Peyer's patch (tissue), 4 donors: ENCODE measurements around the gene OR11A1. TPM values are rescaled to one million over a fixed set of nuclear protein-coding genes. Genes with fewer than 3 reads are reported as not detected.

ENCODE experiments used
- DNase-seq, 3 donors: peaks; one replicate each; pipeline ENCODE4 v3.0.0-alpha.2; 2017 to 2019
- H3K27ac ChIP-seq, 4 donors: fragments of 200-600 bp; sonication (generic); one replicate each; pipeline ENCODE4 v1.5.1; 2016 to 2019
- H3K27me3 ChIP-seq, 2 donors: fragments of 200-600 bp; sonication (generic); one replicate each; pipeline ENCODE4 v1.5.1; 2019
- H3K36me3 ChIP-seq, 3 donors: fragments of 200-600 bp; sonication (generic); one replicate each; pipeline ENCODE4 v1.5.1; 2016 to 2019
- H3K4me1 ChIP-seq, 4 donors: fragments of 200-600 bp; sonication (generic); one replicate each; pipeline ENCODE4 v1.5.1; 2016 to 2019
- H3K4me3 ChIP-seq, 4 donors: fragments of 200-600 bp; sonication (generic); 1 replicate in 3 of 4; 2 replicates in 1 of 4; pipeline ENCODE4 v1.5.1; 2016 to 2019; ENCODE audit warnings: mild to moderate bottlenecking in 1 of 4
- H3K9me3 ChIP-seq, 4 donors: fragments of 200-600 bp; sonication (generic); one replicate each; pipeline ENCODE4 v1.5.1; 2016 to 2019; ENCODE audit warnings: mild to moderate bottlenecking in 1 of 4
- POLR2A ChIP-seq, 2 donors: fragments of 450-650 bp; IDR thresholded peaks; one replicate each; pipeline ENCODE4 v1.5.1; 2017; ENCODE audit warnings: antibody characterized with exemption in 2 of 2, mild to moderate bottlenecking in 2 of 2, moderate library complexity in 2 of 2
- total RNA-seq, 4 donors: library from RNA; depleted of rRNA; stranded (reverse); fragments of >200 nt; gene quantifications; one replicate each; pipeline ENCODE4 v1.1.0, GENCODE V29; 2016
- TF ChIP-seq, protein P1 (sequence below), 6 experiments: fragments of 450-650 bp in 4 of 6; fragments of 200-600 bp in 2 of 6; sonication (generic) in 1 of 6; IDR thresholded peaks; one replicate each; pipeline ENCODE4 v1.5.1; 2017 to 2019; ENCODE audit warnings: antibody characterized with exemption in 6 of 6, mild to moderate bottlenecking in 3 of 6, moderate library complexity in 1 of 6

OR11A1 gene
- total RNA-seq, 4 donors from 2014 or later: not detected

DNA sequence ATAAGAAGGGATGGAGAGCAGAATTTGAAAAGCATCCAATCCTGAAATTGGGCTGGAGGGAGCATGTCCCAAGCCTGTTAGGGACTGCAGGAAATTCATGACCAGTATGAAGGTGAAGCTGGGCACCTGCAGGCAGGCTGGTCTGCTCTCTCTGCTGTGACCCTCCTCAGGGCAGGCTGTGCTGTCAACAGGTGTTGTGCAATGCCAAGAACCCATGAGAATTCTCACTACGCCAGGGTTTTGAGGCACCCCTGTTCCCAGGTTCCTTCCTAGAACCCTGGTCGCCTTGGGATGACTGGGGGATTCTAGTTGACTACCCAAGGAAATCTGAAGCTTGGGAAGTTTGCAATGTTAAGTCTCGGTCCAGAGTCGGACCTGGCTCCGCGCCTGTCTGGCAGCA lies 44.2 kb upstream of the OR11A1 start:
- TF ChIP-seq, protein P1, sequence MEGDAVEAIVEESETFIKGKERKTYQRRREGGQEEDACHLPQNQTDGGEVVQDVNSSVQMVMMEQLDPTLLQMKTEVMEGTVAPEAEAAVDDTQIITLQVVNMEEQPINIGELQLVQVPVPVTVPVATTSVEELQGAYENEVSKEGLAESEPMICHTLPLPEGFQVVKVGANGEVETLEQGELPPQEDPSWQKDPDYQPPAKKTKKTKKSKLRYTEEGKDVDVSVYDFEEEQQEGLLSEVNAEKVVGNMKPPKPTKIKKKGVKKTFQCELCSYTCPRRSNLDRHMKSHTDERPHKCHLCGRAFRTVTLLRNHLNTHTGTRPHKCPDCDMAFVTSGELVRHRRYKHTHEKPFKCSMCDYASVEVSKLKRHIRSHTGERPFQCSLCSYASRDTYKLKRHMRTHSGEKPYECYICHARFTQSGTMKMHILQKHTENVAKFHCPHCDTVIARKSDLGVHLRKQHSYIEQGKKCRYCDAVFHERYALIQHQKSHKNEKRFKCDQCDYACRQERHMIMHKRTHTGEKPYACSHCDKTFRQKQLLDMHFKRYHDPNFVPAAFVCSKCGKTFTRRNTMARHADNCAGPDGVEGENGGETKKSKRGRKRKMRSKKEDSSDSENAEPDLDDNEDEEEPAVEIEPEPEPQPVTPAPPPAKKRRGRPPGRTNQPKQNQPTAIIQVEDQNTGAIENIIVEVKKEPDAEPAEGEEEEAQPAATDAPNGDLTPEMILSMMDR (IDR thresholded peaks at IDR 0.05): no peak
- no peak for TF ChIP-seq POLR2A (IDR thresholded peaks at IDR 0.05)
- Histone ChIP-seq H3K36me3 (no peaks in the 10 kb centered on the region), H3K27ac (no peak overlapping the region), H3K27me3 (no peaks in the 10 kb centered on the region), H3K9me3 (no peaks in the 10 kb centered on the region), H3K4me3 (no peak overlapping the region), H3K4me1 (no peaks in the 10 kb centered on the region)
- DNase-seq: no peak

DNA sequence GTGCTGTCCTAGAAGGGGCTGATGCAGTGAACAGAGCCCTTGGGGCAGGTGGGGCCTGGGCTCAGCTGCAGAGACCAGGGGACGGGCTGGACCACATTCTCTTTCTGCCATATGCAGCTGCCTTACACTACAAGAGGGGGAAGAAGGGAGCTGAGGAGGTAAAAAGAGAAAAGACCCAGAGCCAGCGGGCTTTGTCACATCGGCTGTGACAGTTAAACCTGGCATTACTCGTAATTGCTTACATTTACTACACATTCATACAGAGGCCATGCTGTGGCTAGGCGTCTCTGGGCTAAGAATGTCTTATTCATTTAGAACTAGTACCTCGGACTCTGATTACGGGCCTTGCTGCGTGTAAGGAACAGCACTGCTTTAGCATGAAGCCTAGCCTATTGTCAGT lies 43.7 kb upstream of the OR11A1 start:
- no peak overlapping the region for H3K4me3 ChIP-seq
- H3K27me3 ChIP-seq: no peaks in the 10 kb centered on the region
- no peaks in the 10 kb centered on the region for H3K9me3 ChIP-seq
- H3K36me3 ChIP-seq: no peaks in the 10 kb centered on the region
- TF ChIP-seq POLR2A (IDR thresholded peaks at IDR 0.05): no peak
- TF ChIP-seq, protein P1 (IDR thresholded peaks at IDR 0.05): no peak
- no peaks in the 10 kb centered on the region for H3K4me1 ChIP-seq
- no peak overlapping the region for H3K27ac ChIP-seq
- no peak for DNase-seq

DNA sequence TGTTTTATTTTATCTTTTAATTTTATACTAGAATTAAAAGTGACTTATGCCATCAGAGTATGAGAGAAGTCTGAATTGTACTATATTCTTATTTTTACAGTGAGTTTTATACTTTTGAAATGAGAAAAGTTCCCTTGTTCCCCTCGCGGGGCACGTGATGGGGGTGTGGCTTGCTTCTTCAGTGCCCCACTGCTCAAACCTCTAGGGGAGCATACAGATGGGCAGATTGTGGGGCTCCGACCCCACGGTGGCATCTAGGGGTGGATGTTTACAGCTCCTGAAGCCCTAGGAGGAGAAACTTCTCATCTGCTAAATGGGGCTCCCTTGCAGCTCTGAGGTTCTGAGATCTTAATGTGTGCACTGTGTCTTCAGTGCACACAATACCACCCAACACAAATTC lies 42.8 kb upstream of the OR11A1 start:
- H3K27ac ChIP-seq: no peak overlapping the region
- no peaks in the 10 kb centered on the region for H3K9me3 ChIP-seq
- no peak for TF ChIP-seq POLR2A (IDR thresholded peaks at IDR 0.05)
- TF ChIP-seq, protein P1 (IDR thresholded peaks at IDR 0.05): no peak
- no peak for DNase-seq
- no peak overlapping the region for H3K4me3 ChIP-seq
- H3K36me3 ChIP-seq: no peaks in the 10 kb centered on the region
- H3K4me1 ChIP-seq: no peaks in the 10 kb centered on the region
- no peaks in the 10 kb centered on the region for H3K27me3 ChIP-seq

DNA sequence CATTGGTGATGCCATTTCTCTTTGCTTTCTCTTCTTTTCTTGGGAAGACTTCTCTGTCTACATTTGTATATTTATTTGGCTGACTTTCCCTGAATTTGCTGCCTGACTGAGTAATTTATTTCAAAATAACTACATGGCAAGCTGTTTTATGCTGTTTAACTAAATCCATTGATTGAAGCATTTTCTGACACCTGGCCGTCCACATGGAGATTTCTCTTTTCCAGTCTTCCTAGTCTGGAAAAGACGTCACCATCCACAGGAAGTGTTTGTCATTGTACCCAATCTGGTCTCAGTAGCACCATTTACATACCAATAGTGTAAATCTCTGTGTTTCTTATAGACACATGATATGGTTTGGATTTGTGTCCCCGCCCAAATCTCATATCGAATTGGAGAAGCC lies 40.1 kb upstream of the OR11A1 start:
- DNase-seq: no peak
- Histone ChIP-seq H3K27ac (no peak overlapping the region), H3K36me3 (no peaks in the 10 kb centered on the region), H3K4me3 (no peak overlapping the region), H3K9me3 (no peaks in the 10 kb centered on the region), H3K27me3 (no peaks in the 10 kb centered on the region), H3K4me1 (no peaks in the 10 kb centered on the region)
- TF ChIP-seq, protein P1 (IDR thresholded peaks at IDR 0.05): no peak
- TF ChIP-seq POLR2A (IDR thresholded peaks at IDR 0.05): no peak

DNA sequence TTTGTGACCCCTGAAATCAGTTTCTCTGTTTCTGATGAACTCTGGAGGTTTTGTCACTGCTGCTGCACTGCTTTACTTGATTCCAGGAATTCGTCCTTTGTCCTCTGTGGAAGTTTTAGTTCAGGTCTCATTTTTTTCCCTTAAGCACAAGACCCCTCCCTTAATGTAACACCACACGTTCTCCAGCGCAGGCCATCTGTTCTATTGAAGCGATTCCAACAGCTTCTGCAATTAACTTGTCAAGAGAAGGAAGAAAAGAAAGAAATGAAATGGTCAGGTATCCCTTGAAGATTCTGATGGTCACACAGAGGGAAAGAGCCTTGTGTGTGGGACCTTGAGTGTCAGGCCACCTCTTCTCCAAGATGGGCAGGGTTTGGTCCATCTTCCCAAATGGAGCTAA lies 38.7 kb upstream of the OR11A1 start:
- TF ChIP-seq, protein P1 (IDR thresholded peaks at IDR 0.05): no peak
- no peak for TF ChIP-seq POLR2A (IDR thresholded peaks at IDR 0.05)
- no peak for DNase-seq
- Histone ChIP-seq H3K4me1 (no peaks in the 10 kb centered on the region), H3K9me3 (no peaks in the 10 kb centered on the region), H3K36me3 (no peaks in the 10 kb centered on the region), H3K27me3 (no peaks in the 10 kb centered on the region), H3K27ac (no peak overlapping the region), H3K4me3 (no peak overlapping the region)

DNA sequence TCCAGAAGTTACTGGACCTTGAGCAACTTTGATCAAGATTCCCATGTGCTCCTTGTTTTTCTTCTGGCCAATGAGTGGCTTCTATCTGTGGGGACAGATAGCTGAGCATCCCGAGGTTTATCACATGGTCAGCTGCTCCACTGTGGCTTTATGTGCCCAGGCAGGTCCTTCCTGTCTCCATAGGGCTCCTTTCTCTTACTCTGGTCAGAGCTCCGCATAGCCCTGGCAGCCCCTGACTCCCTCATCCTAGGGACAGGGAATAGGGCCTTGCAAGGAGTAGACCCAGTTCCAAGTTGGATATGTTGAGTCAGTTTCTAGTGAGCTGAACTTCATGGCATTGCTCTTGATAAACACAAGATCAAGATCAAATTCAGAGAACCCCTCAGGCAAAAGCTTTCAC lies 37.3 kb upstream of the OR11A1 start:
- no peak for DNase-seq
- TF ChIP-seq, protein P1 (IDR thresholded peaks at IDR 0.05): no peak

More for the DNA sequence above, 37.3 kb upstream of the OR11A1 start:
- H3K27ac ChIP-seq: no peak overlapping the region
- no peaks in the 10 kb centered on the region for H3K4me1 ChIP-seq
- no peak overlapping the region for H3K4me3 ChIP-seq
- no peaks in the 10 kb centered on the region for H3K36me3 ChIP-seq
- no peaks in the 10 kb centered on the region for H3K27me3 ChIP-seq
- H3K9me3 ChIP-seq: no peaks in the 10 kb centered on the region
